ENCODE results near the gene CAPN9. TPM values are rescaled to one million over a fixed set of nuclear protein-coding genes. Genes with fewer than 3 reads are reported as not detected.

CAPN9 gene
- polyA plus RNA-seq, 3 donors = 0.54 to 2.6 (median 0.97) TPM

DNA sequence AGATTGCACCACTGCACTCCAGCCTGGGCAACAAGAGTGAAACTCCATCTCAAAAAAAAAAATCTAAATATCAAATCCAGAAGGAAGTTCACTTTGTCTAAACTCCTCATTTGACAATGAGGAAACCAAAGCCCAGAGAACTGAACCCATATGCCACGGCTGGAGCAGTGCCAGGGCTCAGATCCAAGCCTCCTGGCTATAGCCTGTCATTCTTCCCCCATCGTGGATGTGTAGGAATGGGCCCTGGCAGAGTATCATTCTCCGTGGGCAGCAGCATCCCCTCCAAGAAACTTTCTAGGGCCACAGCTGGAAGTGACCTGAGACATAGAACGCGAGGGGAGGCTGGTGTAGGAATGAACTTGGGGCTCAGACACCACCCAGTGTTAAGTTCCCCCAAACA is 47.2 kb downstream of the CAPN9 start:
- no peak for DNase-seq (ENCODE audit: low read depth in 3 of 3, low spot score in 2 of 3)

DNA sequence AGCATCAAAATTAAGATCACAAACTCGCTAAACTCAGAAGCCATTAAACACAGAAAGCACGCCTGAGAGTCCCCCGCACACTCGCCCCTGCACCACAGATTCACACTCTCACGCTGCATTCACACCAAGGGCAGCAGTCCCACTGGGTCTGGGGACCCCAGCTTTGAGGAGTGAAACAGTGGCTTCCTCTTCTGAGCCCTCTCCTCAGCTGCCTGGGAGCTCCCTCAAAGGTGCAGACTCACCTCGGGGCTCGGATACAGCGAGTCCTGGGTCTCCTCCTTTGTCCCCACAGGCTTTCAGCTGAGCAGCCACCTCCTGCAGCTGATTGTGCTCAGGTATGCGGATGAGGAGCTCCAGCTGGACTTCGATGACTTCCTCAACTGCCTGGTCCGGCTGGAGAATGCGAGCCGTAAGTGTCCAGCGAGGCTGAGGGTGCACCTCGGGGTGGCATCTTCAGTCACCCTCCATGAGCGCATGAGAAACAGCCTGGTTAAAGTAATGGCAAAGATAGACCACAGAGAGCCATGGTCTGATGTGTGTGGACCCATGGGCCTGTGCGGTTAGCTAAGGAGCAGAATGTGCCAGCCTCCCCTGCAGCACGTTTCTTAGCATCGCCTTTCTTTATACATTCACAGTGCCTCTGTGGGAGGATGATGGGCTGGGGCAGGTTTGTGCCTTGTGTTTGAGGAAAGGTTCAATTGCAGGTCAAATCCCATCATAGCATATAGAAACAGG is 47.9 kb downstream of the CAPN9 start:
- no peak for DNase-seq (ENCODE audit: low read depth in 3 of 3, low spot score in 2 of 3)

GRCh38 chr1:230796626-230797025 is 49.4 kb downstream of the CAPN9 start:
- DNase-seq (ENCODE audit: low read depth in 3 of 3, low spot score in 2 of 3) = no peak

- no peak for DNase-seq (ENCODE audit: low read depth in 3 of 3, low spot score in 2 of 3)
These were observed 50.3 kb downstream of the CAPN9 start for GRCh38 chr1:230797376-230797920.

GRCh38 chr1:230797942-230798365 is 50.8 kb downstream of the CAPN9 start:
- peak; percentile 36 to 47 (median 41) for DNase-seq (ENCODE audit: low read depth in 3 of 3, low spot score in 2 of 3)

DNA sequence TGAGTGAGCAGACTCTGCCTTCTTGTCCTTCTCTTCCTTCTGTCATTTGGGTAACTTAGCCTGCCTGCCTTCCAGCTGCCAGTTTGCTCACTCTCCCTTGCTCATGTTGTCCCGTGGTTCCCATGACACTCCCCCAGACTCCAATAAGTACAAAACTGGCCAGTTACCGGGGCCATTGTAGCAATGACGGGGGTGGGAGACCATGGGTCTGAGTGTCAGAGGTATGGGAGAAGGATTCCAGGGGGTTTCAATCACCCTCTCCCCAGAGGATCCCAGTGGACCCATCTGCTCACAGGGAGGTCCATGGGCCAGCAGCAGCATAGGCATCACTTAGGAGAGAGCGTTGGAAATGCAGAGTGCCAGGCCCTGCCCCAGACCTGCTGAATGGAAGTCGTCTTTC is 51.3 kb downstream of the CAPN9 start:
- no peak for DNase-seq (ENCODE audit: low read depth in 3 of 3, low spot score in 2 of 3)

- DNase-seq (ENCODE audit: low read depth in 3 of 3, low spot score in 2 of 3) = no peak
These were observed 54.0 kb downstream of the CAPN9 start for GRCh38 chr1:230800891-230801840.

DNA sequence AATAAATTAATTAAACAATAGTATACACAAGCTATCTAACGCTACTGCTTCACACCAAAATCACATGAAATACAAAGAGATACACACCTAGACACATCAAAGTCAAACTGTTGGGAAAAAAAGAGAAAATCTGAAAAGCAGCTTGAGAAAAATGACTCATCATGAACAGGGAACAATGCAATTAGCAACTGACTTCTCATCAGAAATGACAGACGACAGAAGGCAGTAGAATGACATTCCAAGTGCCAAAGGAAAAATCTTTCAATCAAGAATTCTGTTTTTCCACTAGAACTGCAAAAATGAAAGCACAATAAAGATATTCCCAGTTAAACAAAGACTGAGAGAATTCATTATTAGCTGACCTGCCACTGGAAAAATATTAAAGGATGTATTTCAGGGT is 57.2 kb downstream of the CAPN9 start:
- no peak for DNase-seq (ENCODE audit: low read depth in 3 of 3, low spot score in 2 of 3)

- no peak for DNase-seq (ENCODE audit: low read depth in 3 of 3, low spot score in 2 of 3)
These were observed 59.4 kb downstream of the CAPN9 start for GRCh38 chr1:230806552-230806951.

GRCh38 chr1:230807029-230807428 is 59.8 kb downstream of the CAPN9 start:
- no peak for DNase-seq (ENCODE audit: low read depth in 3 of 3, low spot score in 2 of 3)

DNA sequence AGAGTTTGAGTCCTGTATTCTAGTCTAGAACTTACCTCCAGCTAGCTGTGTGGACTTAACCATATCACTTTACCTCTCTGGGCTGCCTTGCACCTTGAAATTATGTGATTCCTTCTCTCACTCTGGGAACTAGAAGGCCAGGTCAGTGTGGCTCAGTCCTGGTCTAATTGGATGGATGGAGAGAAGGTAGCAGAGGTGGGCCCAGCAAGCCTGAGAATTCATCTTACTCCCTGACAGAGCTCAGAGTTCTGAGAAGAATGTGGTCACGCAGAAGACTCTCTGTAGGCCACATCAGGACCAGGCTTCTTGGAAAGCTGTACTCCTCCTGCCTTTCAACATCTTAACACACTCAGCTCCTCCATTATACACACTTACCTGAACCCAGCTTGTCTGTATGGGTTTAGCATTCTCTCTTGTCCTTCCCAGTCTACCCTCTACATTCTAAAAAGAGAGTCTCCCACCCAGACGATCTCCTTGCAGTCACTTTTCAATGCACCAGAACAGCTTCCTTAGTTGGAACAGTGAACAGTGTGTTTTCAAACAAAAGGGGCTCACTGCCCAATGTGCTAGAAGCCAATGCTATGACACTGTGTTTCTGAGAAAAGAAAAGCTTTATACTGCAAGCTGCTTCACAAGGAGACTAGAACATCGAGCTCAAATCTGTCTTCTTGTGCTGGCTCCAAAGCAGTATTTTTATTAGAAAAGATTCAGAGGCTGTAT is 60.5 kb downstream of the CAPN9 start:
- DNase-seq (ENCODE audit: low read depth in 3 of 3, low spot score in 2 of 3) = no peak

DNA sequence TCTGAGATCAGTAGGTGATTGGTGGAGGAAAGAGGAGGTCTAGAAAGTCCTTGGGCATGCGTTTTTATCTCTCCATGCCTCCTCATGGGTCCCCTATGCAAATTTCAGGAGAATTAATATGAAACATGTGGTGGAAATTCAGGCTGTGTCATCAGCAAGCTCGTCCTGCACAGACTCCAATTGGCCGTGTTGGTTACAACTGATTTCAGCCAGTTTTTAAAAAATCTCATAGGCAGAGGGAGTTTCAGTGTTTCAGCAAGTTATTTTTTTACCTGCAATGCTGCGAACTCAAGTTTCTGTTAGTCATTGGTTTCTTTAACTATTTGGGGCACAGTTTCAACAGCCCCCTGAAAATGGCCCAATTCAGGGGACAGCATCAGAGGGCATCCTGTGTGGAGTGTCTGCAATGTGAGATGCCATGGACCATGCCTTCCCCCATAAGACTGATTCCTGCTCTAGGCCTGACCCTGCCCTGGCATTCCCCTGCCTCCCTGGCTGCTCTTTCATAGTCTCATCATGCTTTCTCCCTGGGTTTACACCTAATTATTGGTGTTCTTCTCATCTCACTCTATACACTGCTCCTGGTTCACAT is 61.2 kb downstream of the CAPN9 start:
- no peak for DNase-seq (ENCODE audit: low read depth in 3 of 3, low spot score in 2 of 3)

DNA sequence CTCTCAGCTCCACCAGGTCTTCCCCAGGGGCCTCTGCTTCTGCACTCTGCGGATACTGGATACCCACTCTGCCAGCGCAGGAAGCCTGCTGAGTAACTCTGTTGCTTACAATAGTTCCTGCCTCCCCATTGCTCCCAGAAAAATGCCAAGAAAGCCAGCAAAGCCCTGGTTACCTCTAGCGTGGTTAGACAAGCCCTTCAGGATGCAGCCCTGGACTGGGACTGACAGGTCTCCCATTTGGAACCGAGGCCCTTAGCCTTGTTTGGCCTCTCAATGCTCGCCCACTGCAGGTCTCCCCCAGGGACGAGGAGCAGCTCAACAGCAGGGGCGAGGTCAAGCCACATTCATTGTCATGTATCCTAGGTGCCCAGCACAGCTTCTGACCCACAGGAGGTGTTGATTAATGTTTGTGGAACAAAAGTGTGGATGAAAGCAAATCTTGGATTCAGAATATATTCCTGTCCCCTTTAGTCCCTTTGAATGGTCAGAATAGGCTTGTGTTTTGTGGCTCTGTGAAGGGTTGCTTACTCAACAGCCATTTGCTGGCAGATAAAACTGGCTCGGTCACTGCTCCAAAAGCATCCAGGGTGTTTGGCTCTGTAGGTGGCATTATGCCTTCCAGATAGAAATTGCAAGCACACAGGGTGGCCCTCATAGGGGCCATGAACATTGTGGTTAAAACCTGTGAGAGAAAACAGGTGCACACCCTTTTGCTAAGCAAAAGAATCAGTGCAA is 62.2 kb downstream of the CAPN9 start:
- DNase-seq (ENCODE audit: low read depth in 3 of 3, low spot score in 2 of 3) = no peak

DNA sequence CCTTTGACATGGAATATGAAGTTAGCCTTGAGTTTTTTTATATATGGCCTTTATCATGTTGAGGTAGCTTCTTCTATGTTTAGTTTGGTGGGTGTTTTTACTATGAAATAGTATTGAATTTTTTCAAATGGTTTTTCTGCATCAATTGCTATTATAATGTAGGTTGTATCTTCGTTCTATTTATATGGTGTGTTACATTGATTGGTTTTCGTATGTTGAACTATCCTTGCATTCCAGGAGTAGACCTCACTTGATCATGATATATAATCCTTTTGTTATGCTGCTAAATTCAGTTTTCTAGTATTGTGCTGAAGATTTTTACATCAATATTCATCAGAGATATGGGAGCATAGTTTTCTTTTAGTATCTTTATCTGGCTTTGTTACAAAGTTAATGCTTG is 65.4 kb downstream of the CAPN9 start:
- DNase-seq (ENCODE audit: low read depth in 3 of 3, low spot score in 2 of 3) = no peak

- no peak for DNase-seq (ENCODE audit: low read depth in 3 of 3, low spot score in 2 of 3)
These were observed 67.9 kb downstream of the CAPN9 start for GRCh38 chr1:230814949-230815692.

DNA sequence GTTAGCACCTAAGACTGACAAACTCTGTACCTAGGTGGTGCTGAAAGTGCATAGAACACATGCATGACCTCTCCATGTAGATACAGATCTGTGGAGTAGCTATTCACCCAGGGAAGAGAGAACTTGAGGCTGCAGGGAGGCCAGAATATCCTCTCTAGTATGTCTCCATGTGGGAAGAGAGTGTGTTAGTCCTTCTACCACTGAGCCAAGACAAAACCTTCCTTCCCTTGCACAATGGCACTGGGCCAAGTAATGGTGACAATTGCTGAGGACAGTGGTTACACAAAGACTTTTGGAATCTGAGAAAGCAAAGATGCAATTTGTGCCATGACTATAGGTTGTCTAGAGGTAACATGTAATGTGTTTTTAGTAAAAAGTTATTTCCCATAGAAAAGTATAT is 68.8 kb downstream of the CAPN9 start:
- DNase-seq (ENCODE audit: low read depth in 3 of 3, low spot score in 2 of 3) = no peak

DNA sequence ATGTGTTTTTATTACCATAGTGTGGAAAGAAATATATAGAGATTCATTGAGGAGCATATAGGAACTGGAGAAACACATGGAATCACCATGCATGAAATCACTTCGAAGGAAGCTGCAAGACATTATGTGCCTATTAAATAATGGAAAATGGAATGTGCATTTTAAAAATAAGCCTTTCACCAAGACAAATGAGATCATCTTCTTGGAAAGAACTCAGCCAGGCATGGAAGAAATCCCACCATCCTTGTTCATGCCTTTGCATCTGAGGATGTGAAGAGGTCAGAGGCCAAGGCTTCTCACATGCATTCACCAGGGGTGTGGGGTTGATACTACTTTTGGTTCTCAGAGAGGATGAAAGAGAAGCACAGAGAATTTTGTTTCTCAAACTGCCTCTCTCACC is 71.2 kb downstream of the CAPN9 start:
- DNase-seq (ENCODE audit: low read depth in 3 of 3, low spot score in 2 of 3) = no peak

DNA sequence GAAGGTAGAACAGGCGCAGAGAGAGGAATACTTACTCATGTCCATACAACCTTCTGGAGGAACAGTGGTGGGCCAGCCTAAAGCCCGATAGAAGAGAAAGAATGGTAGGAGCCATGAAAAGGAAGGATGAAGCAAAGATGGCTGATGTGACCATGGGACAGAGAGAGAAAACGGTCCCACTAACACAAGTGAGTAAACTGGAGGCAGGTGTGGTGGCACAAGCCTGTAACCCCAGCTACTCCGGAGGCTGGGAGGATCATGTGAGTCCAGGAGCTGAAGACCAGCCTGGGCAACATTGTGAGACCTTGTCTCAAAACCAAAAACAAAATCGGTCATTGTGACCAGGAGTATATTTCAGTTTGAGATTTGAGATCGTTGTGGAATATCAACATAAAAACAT is 71.7 kb downstream of the CAPN9 start:
- no peak for DNase-seq (ENCODE audit: low read depth in 3 of 3, low spot score in 2 of 3)

GRCh38 chr1:230819976-230820375 is 72.8 kb downstream of the CAPN9 start:
- no peak for DNase-seq (ENCODE audit: low read depth in 3 of 3, low spot score in 2 of 3)

All from right renal cortex interstitium (tissue), 3 donors.